ENCODE data around the gene IQGAP2.
A peak's percentile ranks its signal among the peaks of the same experiment; 100 is the strongest.

Gene IQGAP2

DNA sequence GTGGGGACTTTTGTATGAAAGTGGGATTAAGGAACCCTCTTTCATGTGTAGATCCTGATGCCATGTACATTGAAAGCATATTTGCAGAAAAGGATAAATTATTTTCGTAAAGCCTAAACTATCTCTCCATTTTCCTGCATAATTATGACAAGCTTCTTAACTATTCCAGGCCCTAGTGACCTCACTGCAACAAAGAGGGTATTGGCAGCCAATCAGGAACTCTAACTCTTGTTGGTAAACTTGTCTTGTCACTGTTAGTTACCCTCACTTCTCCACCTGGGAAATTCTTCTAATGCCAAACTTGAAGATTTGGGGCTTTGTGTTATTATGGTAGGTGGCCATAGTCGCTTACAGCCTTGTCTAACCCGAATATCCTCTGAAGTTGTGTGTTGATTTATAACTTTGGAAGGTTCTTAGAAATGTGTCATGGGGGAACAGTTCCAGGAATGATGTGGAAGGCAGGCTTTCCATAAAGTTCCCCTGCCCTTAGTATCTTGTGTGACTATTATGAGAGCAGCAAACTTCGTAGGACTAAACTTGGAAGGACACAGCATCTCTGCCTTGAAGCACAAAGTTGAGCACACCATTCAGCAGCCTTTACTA lies 52.5 kb downstream of the IQGAP2 start:
- DNase-seq: no peak

- no peak for DNase-seq
Measured at GRCh38 chr5:76456258-76456657, 53.2 kb downstream of the IQGAP2 start.

DNA sequence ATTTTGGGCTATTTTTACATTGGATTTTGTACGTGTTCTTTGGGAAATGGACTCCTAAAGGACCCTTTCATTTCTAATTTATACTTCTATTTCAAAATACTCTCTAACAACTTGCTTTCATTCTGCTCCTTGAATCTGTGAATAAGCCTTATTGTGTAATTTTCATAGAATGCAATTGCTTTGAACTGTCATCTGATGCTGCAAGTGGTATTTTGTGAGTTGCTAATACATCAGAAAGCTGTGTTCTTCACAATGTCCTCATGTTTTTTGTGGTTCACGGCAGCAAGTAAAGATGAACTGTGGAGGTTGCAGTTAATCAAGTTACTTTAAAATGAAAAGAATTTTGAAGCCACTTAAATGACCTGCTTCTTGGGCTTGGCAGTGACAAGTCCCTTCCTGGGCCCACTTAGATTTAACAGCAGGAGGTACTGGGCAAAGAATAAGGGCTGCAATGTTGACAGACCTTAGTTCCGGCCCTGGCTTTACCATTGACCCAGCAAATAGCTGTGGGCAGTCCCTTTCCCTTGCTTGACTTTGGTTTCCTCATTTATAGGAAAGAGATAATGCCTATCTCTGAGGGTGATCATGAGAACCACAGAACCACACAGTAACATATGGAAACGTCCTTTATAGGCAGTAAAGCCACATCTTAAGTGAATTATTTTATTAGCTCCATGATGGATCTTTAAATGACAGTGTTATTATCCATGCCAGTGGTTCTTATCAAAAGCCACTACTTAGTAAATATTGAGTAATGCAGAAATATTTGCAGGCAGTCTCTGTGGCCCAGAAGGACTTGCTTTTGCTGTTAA lies 54.8 kb downstream of the IQGAP2 start:
- peak; percentile 4 for DNase-seq

DNA sequence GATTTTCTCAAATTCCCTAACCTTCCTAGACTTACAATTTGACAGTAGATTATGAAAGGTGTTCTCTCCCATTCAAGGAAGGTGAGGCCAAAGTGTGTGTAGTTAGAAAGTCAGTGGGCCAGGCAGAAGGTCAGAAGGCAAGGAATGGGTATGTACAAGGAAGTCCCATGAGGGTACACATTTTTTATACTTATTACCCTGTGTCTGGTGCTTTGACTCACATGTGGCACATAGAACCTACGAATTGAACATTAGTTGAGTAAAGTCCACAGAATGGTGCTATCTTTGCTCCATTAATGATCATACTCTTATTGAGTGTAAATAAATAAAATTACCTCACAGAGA lies 55.4 kb downstream of the IQGAP2 start:
- DNase-seq: no peak

DNA sequence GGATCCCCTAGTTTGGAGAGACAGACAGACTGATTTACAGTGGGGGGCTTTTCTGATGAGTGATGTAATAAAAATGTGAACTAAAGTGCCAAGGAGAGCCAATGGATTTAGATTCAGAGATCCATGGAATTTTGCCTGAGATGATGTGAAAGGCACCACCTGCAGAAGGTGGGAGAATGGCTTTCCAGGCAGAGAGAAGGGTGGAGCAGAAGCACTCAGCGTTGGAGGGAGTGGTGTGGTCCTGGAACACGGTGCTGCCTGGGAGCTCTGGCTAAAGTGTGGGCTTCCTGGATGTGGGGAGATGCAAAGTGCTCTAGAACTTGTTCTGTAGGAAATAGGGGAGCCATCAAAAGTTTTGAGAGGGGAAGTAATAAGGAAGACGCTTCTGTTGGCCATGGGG lies 57.0 kb downstream of the IQGAP2 start:
- DNase-seq: no peak

- DNase-seq: no peak
Measured at GRCh38 chr5:76462097-76462667, 59.1 kb downstream of the IQGAP2 start.

DNA sequence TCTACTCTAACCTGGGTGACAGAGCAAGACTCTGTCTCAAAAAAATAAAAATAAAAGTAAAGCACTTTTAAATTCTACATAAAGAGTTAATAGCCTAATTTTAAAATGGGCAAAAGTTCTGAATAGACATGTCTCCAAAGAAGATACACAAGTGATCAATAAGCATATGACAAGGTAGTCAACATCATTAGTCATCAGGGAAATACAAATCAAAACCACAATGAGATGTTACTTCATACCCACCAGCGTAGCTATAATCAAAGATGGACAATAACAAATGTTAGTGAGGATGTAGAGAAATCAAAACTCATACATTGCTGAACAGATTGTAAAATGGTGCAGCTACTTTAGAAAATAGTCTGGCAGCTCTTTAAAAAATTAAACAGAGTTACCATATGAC lies 64.1 kb downstream of the IQGAP2 start:
- no peak for DNase-seq

DNA sequence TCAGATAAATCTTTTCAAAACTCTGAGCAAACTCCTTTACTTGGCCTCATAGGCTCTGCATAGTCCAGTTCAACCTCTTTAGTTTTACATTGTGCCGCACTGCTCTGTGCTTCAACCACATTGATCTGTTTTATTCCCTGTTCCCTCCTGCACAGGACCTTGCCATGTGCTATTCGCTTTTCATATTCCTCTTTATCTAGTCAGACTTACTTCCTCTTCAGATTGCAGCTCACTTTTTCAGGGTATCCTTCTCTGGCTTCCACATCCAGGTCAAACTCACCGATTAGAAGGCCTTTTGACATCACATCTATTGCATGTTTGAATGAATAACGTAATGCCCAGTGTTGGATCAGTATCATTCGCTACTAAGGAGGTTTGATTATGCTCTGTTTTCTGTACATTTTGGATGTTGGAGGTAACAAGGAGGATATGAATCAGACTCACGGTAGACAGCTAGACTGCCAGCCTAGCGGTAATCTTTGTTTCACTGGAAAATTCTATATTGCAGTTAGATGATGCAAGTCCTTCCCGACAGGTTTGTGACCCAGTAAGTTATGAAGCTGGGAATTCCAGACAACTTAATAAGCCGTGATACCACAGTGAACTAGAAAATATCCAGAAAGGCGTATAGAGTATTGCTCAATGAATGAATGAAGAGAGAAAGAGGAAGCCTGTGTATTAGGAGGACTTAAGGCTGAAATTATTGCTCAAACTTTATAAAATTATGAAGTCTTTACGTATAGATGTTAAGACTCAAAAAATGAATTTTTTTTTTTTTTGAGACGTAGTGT lies 65.7 kb downstream of the IQGAP2 start:
- no peak for DNase-seq

- no peak for DNase-seq
Measured at GRCh38 chr5:76469656-76470290, 66.7 kb downstream of the IQGAP2 start.

GRCh38 chr5:76470976-76471375 lies 67.9 kb downstream of the IQGAP2 start:
- DNase-seq: no peak

GRCh38 chr5:76471406-76471805 lies 68.3 kb downstream of the IQGAP2 start:
- no peak for DNase-seq

GRCh38 chr5:76471987-76472334 lies 68.9 kb downstream of the IQGAP2 start:
- DNase-seq: no peak

GRCh38 chr5:76472335-76473008 lies 69.4 kb downstream of the IQGAP2 start:
- no peak for DNase-seq

- DNase-seq: no peak
Measured at GRCh38 chr5:76473009-76473336, 69.9 kb downstream of the IQGAP2 start.

DNA sequence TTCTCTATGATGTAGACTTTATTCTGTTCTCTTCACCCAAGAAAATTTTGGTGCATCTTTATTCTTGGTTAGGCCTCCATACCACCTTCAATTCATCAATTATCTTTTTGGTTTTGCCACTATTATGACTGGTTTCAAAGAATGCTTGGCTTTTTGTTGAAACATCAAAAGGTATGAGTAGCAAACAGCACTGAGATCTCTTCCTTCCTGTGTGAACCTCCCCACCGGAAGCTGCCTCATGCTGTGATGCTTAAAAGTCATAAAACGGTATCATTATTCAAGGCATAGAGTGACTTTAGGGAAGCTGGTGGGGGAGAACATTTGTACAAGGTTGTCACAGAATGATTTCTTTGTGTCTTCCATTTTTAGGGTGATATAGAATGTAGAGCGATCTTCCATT lies 70.6 kb downstream of the IQGAP2 start:
- no peak for DNase-seq

DNA sequence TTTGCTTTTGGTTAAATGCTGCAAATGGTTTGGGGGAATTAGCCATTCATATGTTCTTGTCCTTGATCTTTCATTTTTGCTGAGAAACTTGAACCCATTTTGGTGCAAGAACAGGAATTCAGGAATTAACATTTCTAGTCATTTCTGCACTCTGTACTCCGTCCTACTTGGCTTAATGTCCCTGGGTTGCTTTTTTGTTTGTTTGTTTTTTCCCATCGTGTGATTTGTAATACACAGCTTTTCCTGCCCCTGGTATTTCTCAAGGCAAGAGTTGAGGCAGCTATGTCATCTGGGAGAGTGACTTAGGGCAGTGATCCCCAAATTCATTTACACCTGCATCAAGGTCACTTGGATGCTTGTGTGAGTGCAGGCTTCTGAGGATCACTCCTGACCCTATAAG lies 71.3 kb downstream of the IQGAP2 start:
- DNase-seq: no peak

- no peak for DNase-seq
Measured at GRCh38 chr5:76475385-76475784, 72.3 kb downstream of the IQGAP2 start.

DNA sequence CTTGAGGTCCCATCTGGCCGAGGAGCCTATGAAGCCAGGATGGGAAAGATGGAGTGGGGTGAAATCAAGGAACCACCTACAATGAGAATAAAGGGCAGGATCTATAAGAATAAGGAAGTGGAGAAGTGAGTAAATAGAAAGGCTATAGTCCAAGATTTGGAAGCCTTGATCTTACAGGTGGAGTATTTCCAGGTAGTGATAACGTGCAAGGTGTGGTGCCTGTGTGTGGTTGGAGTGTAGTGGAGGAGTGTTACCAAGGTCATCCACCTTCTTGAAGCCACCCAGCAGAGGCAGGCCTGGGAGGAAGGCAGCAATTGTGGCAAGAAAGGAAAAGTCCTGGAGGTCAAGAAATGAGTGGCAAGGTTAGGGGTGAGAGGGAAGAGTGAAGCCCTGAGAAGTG lies 72.9 kb downstream of the IQGAP2 start:
- DNase-seq: no peak

DNA sequence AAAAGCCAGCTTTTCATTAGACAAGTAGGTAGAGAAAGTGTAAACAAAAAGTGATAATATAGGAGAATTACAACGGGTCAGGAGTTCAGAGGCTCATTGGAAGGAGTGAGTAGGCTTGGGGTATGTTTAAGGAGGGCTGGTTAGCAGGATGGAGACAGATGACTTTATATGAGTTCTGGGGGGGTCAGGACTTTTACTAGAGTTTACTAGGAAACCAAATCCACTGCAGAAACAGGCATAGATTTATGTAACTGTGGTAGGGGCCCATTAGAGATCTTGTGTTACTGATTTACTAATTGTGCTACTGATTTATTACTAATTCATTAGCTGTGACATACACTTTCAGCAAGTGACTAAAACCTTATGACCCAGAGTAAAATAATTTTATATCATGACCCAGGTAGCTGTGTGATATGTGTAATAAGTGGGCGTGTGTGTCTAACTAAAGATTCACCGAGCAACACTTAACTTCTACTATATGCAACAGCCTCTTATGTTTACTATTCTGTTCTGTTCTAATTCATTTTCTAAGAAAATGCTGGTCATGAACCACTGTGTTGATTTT lies 73.5 kb downstream of the IQGAP2 start:
- DNase-seq: no peak

- DNase-seq: no peak
Measured at GRCh38 chr5:76477061-76477460, 74.0 kb downstream of the IQGAP2 start.

- DNase-seq: no peak
Measured at GRCh38 chr5:76477571-76477970, 74.5 kb downstream of the IQGAP2 start.

- no peak for DNase-seq
Measured at GRCh38 chr5:76479281-76479680, 76.2 kb downstream of the IQGAP2 start.
